HepG2 (cell line): Measurements from ENCODE around the gene ICAM3. TPM values are rescaled to one million over a fixed set of nuclear protein-coding genes. Genes with fewer than 3 reads are reported as not detected.

Source experiments
- CSRNP1 ChIP-seq: sonication (generic); formaldehyde crosslinking; IDR thresholded peaks from 2 replicates; pipeline ENCODE4 v1.8.1; 2023; ENCODE audit warnings: mild to moderate bottlenecking, missing genetic modification reagents
- JDP2 ChIP-seq: sonication (generic); formaldehyde crosslinking; IDR thresholded peaks from 2 replicates; pipeline ENCODE4 v1.8.1; 2022; ENCODE audit warnings: missing genetic modification reagents, borderline replicate concordance
- NFYC ChIP-seq: IDR thresholded peaks from 2 replicates; pipeline ENCODE4 v1.6.1; 2016; ENCODE audit warnings: missing genetic modification reagents, missing compliant biosample characterization
- SMAD9 ChIP-seq: sonication (generic); formaldehyde crosslinking; IDR thresholded peaks from 2 replicates; pipeline ENCODE4 v1.5.1; 2020; ENCODE audit warnings: mild to moderate bottlenecking, missing genetic modification reagents
- ZNF501 ChIP-seq: sonication (generic); formaldehyde crosslinking; IDR thresholded peaks from 2 replicates; pipeline ENCODE4 v1.5.1; 2020; ENCODE audit warnings: mild to moderate bottlenecking, moderate library complexity, missing genetic modification reagents
- polyA plus RNA-seq, 8 experiments: library from polyadenylated mRNA; depleted of rRNA in 3 of 8; stranded (reverse) in 7 of 8; unstranded in 1 of 8; fragments of >200 nt; fragmentation: Illumina TruSeq in 4 of 8; extraction: Trizol in 4 of 8; gene quantifications; 2 replicates each; pipeline versions ENCODE4 v1.2.1 to v1.2.3, GENCODE V29; 2011 to 2016; ENCODE audit warnings: low read depth in 4 of 8, missing spikeins in 1 of 8, mixed read lengths in 1 of 8; ENCODE audit not compliant: insufficient read depth in 1 of 8
- total RNA-seq, 5 experiments: library from RNA; depleted of rRNA; stranded (reverse); fragments of >200 nt; fragmentation: Illumina TruSeq; extraction: Trizol; gene quantifications; 2 replicates each; pipeline ENCODE4 v1.2.3, GENCODE V29; 2016; ENCODE audit warnings: low read depth in 1 of 5
- TF ChIP-seq, protein P1 (sequence below): sonication (generic); formaldehyde crosslinking; IDR thresholded peaks from one replicate; pipeline ENCODE4 v1.5.1; 2020; ENCODE audit warnings: mild to moderate bottlenecking, missing genetic modification reagents; ENCODE audit errors: not compliant biosample characterization
- TF ChIP-seq, protein P2 (sequence below): sonication (generic); formaldehyde crosslinking; IDR thresholded peaks from 2 replicates; pipeline ENCODE4 v1.4.0; 2020; ENCODE audit warnings: missing genetic modification reagents, borderline replicate concordance
- TF ChIP-seq, protein P3 (sequence below): sonication (generic); formaldehyde crosslinking; conservative IDR thresholded peaks from 2 replicates; pipeline ENCODE4 v1.4.0; 2020; ENCODE audit warnings: missing genetic modification reagents
- TF ChIP-seq, protein P4 (sequence below): sonication (generic); formaldehyde crosslinking; IDR thresholded peaks from 2 replicates; pipeline ENCODE4 v1.8.0; 2022; ENCODE audit warnings: mild to moderate bottlenecking, missing genetic modification reagents, moderate library complexity

The ICAM3 gene
- total and polyA plus RNA-seq, 2 of the 13 experiments (the other 11 are each of a cell fraction or from before 2014, with no cell fraction given) = 14.1 to 21.0 TPM

DNA sequence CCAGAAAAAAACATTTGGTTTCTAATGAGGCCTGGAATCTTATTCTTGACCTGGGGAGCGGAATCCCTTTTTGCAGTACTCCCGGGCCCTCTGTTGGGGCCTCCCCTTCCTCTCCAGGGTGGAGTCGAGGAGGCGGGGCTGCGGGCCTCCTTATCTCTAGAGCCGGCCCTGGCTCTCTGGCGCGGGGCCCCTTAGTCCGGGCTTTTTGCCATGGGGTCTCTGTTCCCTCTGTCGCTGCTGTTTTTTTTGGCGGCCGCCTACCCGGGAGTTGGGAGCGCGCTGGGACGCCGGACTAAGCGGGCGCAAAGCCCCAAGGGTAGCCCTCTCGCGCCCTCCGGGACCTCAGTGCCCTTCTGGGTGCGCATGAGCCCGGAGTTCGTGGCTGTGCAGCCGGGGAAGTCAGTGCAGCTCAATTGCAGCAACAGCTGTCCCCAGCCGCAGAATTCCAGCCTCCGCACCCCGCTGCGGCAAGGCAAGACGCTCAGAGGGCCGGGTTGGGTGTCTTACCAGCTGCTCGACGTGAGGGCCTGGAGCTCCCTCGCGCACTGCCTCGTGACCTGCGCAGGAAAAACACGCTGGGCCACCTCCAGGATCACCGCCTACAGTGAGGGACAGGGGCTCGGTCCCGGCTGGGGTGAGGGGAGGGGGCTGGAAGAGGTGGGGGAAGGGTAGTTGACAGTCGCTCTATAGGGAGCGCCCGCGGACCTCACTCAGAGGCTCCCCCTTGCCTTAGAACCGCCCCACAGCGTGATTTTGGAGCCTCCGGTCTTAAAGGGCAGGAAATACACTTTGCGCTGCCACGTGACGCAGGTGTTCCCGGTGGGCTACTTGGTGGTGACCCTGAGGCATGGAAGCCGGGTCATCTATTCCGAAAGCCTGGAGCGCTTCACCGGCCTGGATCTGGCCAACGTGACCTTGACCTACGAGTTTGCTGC is 52.4 kb downstream of the ICAM3 start, which contains the start of gene ICAM4 (continued):
- TF ChIP-seq, protein P1, sequence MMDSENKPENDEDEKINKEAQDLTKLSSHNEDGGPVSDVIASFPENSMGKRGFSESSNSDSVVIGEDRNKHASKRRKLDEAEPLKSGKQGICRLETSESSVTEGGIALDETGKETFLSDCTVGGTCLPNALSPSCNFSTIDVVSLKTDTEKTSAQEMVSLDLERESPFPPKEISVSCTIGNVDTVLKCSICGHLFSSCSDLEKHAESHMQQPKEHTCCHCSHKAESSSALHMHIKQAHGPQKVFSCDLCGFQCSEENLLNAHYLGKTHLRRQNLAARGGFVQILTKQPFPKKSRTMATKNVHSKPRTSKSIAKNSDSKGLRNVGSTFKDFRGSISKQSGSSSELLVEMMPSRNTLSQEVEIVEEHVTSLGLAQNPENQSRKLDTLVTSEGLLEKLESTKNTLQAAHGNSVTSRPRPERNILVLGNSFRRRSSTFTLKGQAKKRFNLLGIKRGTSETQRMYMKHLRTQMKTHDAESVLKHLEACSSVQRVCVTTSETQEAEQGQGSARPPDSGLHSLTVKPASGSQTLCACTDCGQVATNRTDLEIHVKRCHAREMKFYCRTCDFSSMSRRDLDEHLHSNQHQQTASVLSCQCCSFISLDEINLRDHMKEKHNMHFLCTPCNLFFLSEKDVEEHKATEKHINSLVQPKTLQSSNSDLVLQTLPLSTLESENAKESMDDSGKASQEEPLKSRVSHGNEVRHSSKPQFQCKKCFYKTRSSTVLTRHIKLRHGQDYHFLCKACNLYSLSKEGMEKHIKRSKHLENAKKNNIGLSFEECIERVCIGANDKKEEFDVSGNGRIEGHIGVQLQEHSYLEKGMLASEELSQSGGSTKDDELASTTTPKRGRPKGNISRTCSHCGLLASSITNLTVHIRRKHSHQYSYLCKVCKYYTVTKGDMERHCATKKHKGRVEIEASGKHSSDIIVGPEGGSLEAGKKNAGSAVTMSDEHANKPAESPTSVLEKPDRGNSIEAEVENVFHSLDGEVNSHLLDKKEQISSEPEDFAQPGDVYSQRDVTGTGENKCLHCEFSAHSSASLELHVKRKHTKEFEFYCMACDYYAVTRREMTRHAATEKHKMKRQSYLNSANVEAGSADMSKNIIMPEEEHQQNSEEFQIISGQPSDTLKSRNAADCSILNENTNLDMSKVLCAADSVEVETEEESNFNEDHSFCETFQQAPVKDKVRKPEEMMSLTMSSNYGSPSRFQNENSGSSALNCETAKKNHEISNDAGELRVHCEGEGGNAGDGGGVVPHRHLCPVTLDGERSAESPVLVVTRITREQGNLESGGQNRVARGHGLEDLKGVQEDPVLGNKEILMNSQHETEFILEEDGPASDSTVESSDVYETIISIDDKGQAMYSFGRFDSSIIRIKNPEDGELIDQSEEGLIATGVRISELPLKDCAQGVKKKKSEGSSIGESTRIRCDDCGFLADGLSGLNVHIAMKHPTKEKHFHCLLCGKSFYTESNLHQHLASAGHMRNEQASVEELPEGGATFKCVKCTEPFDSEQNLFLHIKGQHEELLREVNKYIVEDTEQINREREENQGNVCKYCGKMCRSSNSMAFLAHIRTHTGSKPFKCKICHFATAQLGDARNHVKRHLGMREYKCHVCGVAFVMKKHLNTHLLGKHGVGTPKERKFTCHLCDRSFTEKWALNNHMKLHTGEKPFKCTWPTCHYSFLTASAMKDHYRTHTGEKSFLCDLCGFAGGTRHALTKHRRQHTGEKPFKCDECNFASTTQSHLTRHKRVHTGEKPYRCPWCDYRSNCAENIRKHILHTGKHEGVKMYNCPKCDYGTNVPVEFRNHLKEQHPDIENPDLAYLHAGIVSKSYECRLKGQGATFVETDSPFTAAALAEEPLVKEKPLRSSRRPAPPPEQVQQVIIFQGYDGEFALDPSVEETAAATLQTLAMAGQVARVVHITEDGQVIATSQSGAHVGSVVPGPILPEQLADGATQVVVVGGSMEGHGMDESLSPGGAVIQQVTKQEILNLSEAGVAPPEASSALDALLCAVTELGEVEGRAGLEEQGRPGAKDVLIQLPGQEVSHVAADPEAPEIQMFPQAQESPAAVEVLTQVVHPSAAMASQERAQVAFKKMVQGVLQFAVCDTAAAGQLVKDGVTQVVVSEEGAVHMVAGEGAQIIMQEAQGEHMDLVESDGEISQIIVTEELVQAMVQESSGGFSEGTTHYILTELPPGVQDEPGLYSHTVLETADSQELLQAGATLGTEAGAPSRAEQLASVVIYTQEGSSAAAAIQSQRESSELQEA = peak; percentile 22
- TF ChIP-seq, protein P2, sequence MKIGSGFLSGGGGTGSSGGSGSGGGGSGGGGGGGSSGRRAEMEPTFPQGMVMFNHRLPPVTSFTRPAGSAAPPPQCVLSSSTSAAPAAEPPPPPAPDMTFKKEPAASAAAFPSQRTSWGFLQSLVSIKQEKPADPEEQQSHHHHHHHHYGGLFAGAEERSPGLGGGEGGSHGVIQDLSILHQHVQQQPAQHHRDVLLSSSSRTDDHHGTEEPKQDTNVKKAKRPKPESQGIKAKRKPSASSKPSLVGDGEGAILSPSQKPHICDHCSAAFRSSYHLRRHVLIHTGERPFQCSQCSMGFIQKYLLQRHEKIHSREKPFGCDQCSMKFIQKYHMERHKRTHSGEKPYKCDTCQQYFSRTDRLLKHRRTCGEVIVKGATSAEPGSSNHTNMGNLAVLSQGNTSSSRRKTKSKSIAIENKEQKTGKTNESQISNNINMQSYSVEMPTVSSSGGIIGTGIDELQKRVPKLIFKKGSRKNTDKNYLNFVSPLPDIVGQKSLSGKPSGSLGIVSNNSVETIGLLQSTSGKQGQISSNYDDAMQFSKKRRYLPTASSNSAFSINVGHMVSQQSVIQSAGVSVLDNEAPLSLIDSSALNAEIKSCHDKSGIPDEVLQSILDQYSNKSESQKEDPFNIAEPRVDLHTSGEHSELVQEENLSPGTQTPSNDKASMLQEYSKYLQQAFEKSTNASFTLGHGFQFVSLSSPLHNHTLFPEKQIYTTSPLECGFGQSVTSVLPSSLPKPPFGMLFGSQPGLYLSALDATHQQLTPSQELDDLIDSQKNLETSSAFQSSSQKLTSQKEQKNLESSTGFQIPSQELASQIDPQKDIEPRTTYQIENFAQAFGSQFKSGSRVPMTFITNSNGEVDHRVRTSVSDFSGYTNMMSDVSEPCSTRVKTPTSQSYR (CRISPR knock-in tag) = no peak
- TF ChIP-seq CSRNP1 (CRISPR knock-in tag) (no peak), NFYC (CRISPR knock-in tag) (no peak), JDP2 (CRISPR knock-in tag) (no peak), ZNF501 (CRISPR knock-in tag) (no peak), SMAD9 (no peak)
- TF ChIP-seq, protein P3, sequence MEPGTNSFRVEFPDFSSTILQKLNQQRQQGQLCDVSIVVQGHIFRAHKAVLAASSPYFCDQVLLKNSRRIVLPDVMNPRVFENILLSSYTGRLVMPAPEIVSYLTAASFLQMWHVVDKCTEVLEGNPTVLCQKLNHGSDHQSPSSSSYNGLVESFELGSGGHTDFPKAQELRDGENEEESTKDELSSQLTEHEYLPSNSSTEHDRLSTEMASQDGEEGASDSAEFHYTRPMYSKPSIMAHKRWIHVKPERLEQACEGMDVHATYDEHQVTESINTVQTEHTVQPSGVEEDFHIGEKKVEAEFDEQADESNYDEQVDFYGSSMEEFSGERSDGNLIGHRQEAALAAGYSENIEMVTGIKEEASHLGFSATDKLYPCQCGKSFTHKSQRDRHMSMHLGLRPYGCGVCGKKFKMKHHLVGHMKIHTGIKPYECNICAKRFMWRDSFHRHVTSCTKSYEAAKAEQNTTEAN = no peak
- TF ChIP-seq, protein P4, sequence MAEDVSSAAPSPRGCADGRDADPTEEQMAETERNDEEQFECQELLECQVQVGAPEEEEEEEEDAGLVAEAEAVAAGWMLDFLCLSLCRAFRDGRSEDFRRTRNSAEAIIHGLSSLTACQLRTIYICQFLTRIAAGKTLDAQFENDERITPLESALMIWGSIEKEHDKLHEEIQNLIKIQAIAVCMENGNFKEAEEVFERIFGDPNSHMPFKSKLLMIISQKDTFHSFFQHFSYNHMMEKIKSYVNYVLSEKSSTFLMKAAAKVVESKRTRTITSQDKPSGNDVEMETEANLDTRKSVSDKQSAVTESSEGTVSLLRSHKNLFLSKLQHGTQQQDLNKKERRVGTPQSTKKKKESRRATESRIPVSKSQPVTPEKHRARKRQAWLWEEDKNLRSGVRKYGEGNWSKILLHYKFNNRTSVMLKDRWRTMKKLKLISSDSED = no peak
